Sigmoid colon (tissue), 3 donors: ENCODE measurements around the gene LPO.

Source experiments
- CTCF ChIP-seq, 4 experiments: fragments of 450-650 bp in 3 of 4; fragments of 200-600 bp in 1 of 4; IDR thresholded peaks; one replicate each; pipeline ENCODE4 v1.5.1; 2016 to 2019; ENCODE audit warnings: antibody characterized with exemption in 4 of 4, mild to moderate bottlenecking in 3 of 4, moderate library complexity in 2 of 4
- POLR2A ChIP-seq, 2 donors: fragments of 450-650 bp; IDR thresholded peaks; one replicate each; pipeline ENCODE4 v1.6.1; 2016; ENCODE audit warnings: antibody characterized with exemption in 2 of 2, mild to moderate bottlenecking in 2 of 2, moderate library complexity in 2 of 2

GRCh38 chr17:58224315-58224714, 14.1 kb upstream of the LPO start:
- TF ChIP-seq CTCF (IDR thresholded peaks at IDR 0.05), result no peak
- no peak for TF ChIP-seq POLR2A (IDR thresholded peaks at IDR 0.05)
